Measurements from ENCODE around the gene HCRT. TPM values are rescaled to one million over a fixed set of nuclear protein-coding genes. Genes with fewer than 3 reads are reported as not detected.
"Not testable (repeated sequence)": the region's sequence is repeated elsewhere in the genome, so short reads cannot be mapped to it uniquely, and the experiment has no call there.

Gene HCRT
- total RNA-seq, 1 donor from 2014 or later: not detected

DNA sequence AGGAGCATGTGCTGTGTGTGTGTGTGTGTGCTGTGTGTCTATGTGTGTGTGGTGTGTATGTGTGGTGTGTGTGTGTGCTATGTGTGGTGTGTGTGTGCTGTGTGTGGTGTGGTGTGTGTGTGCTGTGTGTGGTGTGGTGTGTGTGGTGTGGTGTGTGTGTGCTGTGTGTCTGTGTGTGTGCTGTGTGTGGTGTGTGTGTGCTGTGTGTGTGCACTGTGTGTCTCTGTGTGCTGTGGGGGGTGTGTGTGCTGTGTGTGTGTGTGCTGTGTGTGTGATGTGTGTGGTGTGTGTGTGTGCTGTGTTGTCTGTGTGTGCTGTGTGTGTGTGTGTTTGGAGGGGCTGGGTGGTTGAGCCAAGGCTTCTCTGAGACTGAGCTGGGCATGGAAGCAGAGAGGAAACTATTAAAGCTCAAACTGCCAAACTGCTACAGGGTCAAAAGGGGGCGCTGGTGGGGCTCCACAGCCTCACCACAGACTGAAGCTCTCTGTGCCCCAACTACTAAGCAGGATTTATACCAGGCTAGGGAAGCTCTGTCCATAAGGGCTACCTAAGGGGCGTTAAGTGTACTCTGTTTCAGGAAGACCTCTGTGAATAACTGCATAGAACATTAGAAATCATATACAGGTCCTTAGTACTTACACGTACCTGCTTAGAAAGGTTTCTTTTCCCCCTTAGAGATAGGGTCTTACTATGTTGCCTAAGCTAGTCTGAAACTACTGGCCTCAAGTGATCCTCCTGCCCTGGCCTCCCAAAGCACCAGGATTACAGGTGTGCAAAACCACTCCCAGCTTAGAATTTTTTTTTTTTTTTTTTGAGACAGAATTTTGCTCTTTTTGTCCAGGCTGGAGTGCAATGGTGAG is 36.9 kb upstream of the HCRT start:
- FAIRE-seq: no peak
- Histone ChIP-seq H3K4me3 (ENCODE audit: insufficient read depth, low read depth, low read length) (no peak overlapping the region), H3K4me2 (ENCODE audit: low read length) (no peak overlapping the region), H3K27me3 (ENCODE audit: insufficient read depth, low read length) (no peaks in the 10 kb centered on the region), H2AFZ (ENCODE audit: low read depth, low read length) (no peak overlapping the region), H3K4me1 (ENCODE audit: insufficient read depth, low read length) (no peaks in the 10 kb centered on the region), H3K9ac (ENCODE audit: low read length) (no peak overlapping the region), H3K79me2 (ENCODE audit: insufficient read depth, low read length) (no peaks in the 10 kb centered on the region), H3K36me3 (ENCODE audit: insufficient read depth, low read length) (peaks cover 23% of the 10 kb centered on the region), H4K20me1 (ENCODE audit: insufficient read depth, low read length) (peaks cover 14% of the 10 kb centered on the region), H3K9me3 (ENCODE audit: insufficient read depth, low read depth, low read length) (no peaks in the 10 kb centered on the region), H3K27ac (ENCODE audit: low read depth, low read length) (no peak overlapping the region)
- Mint-ChIP-seq H3K36me3 (ENCODE audit: low read depth, unreplicated experiment) (peaks cover 4% of the 10 kb centered on the region), H3K27me3 (ENCODE audit: low read depth, unreplicated experiment) (no peaks in the 10 kb centered on the region), H3K4me3 (ENCODE audit: unreplicated experiment) (no peak overlapping the region), H3K4me1 (ENCODE audit: low read depth, unreplicated experiment) (no peaks in the 10 kb centered on the region), H3K27ac (ENCODE audit: unreplicated experiment) (no peak overlapping the region), H3K9me3 (ENCODE audit: unreplicated experiment) (no peaks in the 10 kb centered on the region)
- TF ChIP-seq, protein P1, sequence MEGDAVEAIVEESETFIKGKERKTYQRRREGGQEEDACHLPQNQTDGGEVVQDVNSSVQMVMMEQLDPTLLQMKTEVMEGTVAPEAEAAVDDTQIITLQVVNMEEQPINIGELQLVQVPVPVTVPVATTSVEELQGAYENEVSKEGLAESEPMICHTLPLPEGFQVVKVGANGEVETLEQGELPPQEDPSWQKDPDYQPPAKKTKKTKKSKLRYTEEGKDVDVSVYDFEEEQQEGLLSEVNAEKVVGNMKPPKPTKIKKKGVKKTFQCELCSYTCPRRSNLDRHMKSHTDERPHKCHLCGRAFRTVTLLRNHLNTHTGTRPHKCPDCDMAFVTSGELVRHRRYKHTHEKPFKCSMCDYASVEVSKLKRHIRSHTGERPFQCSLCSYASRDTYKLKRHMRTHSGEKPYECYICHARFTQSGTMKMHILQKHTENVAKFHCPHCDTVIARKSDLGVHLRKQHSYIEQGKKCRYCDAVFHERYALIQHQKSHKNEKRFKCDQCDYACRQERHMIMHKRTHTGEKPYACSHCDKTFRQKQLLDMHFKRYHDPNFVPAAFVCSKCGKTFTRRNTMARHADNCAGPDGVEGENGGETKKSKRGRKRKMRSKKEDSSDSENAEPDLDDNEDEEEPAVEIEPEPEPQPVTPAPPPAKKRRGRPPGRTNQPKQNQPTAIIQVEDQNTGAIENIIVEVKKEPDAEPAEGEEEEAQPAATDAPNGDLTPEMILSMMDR (IDR thresholded peaks at IDR 0.05; ENCODE audit: insufficient read depth, low read depth, low read length): peak; percentile 65
- no peak for TF ChIP-seq EZH2 (IDR thresholded peaks at IDR 0.05; ENCODE audit: insufficient read depth, low read length)
- no peak for DNase-seq (ENCODE audit: low read depth)

DNA sequence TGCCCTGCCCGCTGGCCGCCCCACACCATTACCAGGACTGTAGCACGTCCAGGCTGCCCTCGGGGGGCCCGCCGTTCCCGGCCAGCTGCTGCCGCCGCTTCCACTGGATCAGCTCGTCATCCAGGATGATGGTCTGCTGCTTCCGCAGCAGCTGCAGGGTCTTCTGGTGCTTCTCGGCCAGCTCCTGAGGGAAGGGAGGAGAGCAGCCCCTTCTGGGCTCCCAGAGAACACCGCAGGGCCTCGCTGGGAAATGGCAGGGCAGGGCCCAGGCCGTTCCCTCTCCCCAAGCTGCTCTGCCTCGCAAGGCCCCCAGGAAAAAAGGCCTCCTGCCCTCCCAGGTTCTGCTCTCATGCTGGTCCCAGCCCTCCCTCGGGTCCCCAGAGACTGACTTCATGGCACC is 34.0 kb upstream of the HCRT start:
- H3K4me1 ChIP-seq (ENCODE audit: insufficient read depth, low read length); H3K27ac Mint-ChIP-seq (ENCODE audit: unreplicated experiment); H3K27me3 Mint-ChIP-seq (ENCODE audit: low read depth, unreplicated experiment); H3K79me2 ChIP-seq (ENCODE audit: insufficient read depth, low read length); H3K4me3 Mint-ChIP-seq (ENCODE audit: unreplicated experiment); DNase-seq (ENCODE audit: low read depth); H3K9me3 Mint-ChIP-seq (ENCODE audit: unreplicated experiment); H3K4me2 ChIP-seq (ENCODE audit: low read length); H3K4me3 ChIP-seq (ENCODE audit: insufficient read depth, low read depth, low read length); H2AFZ ChIP-seq (ENCODE audit: low read depth, low read length); H3K27ac ChIP-seq (ENCODE audit: low read depth, low read length); H3K9ac ChIP-seq (ENCODE audit: low read length); H3K36me3 Mint-ChIP-seq (ENCODE audit: low read depth, unreplicated experiment); H3K9me3 ChIP-seq (ENCODE audit: insufficient read depth, low read depth, low read length); H3K4me1 Mint-ChIP-seq (ENCODE audit: low read depth, unreplicated experiment); H3K27me3 ChIP-seq (ENCODE audit: insufficient read depth, low read length); FAIRE-seq: not testable (repeated sequence)
- Histone ChIP-seq H4K20me1 (ENCODE audit: insufficient read depth, low read length) (peaks cover 14% of the 10 kb centered on the region), H3K36me3 (ENCODE audit: insufficient read depth, low read length) (peaks cover 39% of the 10 kb centered on the region)

DNA sequence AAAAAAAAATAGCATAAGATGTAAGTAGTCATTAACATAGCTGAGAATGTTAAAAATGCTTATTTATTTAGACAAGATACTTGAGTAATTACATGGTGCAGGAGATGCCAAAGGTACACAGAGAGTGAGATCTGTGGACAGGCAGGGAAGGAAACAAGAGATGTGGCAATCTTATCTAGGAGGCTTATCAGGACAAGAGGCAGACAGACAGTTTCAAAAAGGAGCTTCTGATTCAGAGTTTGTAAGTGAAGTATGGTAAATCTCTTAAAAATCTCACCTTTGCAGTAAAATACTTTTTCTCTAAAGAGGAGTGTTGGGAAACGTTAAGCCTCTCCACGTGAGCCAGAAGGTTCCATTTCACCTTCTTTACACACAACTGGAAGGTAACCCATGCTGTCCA is 28.9 kb upstream of the HCRT start:
- H3K4me2 ChIP-seq (ENCODE audit: low read length): no peak overlapping the region
- H3K4me3 ChIP-seq (ENCODE audit: insufficient read depth, low read depth, low read length): no peak overlapping the region
- no peaks in the 10 kb centered on the region for H3K79me2 ChIP-seq (ENCODE audit: insufficient read depth, low read length)
- Mint-ChIP-seq H3K36me3 (ENCODE audit: low read depth, unreplicated experiment) (peaks cover 9% of the 10 kb centered on the region), H3K27ac (ENCODE audit: unreplicated experiment) (no peak overlapping the region), H3K9me3 (ENCODE audit: unreplicated experiment) (no peaks in the 10 kb centered on the region), H3K4me3 (ENCODE audit: unreplicated experiment) (no peak overlapping the region), H3K4me1 (ENCODE audit: low read depth, unreplicated experiment) (no peaks in the 10 kb centered on the region), H3K27me3 (ENCODE audit: low read depth, unreplicated experiment) (no peaks in the 10 kb centered on the region)
- no peak for FAIRE-seq
- H3K9me3 ChIP-seq (ENCODE audit: insufficient read depth, low read depth, low read length): no peaks in the 10 kb centered on the region
- no peak overlapping the region for H3K27ac ChIP-seq (ENCODE audit: low read depth, low read length)
- H3K9ac ChIP-seq (ENCODE audit: low read length): no peak overlapping the region
- H3K36me3 ChIP-seq (ENCODE audit: insufficient read depth, low read length): peaks cover 44% of the 10 kb centered on the region
- H2AFZ ChIP-seq (ENCODE audit: low read depth, low read length): no peak overlapping the region
- no peaks in the 10 kb centered on the region for H3K4me1 ChIP-seq (ENCODE audit: insufficient read depth, low read length)
- DNase-seq (ENCODE audit: low read depth): no peak
- no peaks in the 10 kb centered on the region for H3K27me3 ChIP-seq (ENCODE audit: insufficient read depth, low read length)
- TF ChIP-seq EZH2 (IDR thresholded peaks at IDR 0.05; ENCODE audit: insufficient read depth, low read length): no peak
- TF ChIP-seq, protein P1 (IDR thresholded peaks at IDR 0.05; ENCODE audit: insufficient read depth, low read depth, low read length): no peak
- H4K20me1 ChIP-seq (ENCODE audit: insufficient read depth, low read length): no peaks in the 10 kb centered on the region
